Spleen (tissue), 11 donors: ENCODE data around the gene UCHL5. TPM values are rescaled to one million over a fixed set of nuclear protein-coding genes. Genes with fewer than 3 reads are reported as not detected.

Experiments used
- DNase-seq: peaks from one replicate; pipeline ENCODE4 v3.0.0-alpha.2; 2020
- H3K27ac ChIP-seq, 8 donors: fragments of 200-600 bp; sonication (generic) in 7 of 8; 1 replicate in 4 of 8; 2 replicates in 4 of 8; pipeline versions ENCODE4 v1.5.0 to v1.8.0; 2016 to 2021; ENCODE audit warnings: inconsistent platforms in 4 of 8, mild to moderate bottlenecking in 4 of 8, moderate library complexity in 1 of 8
- H3K27me3 ChIP-seq, 7 donors: fragments of 200-600 bp; sonication (generic) in 6 of 7; replicated peaks in 1 of 7; 1 replicate in 4 of 7; 2 replicates in 3 of 7; pipeline versions ENCODE4 v1.5.0 to v1.8.0; 2016 to 2021; ENCODE audit warnings: inconsistent platforms in 3 of 7, mild to moderate bottlenecking in 1 of 7
- H3K36me3 ChIP-seq, 6 donors: fragments of 200-600 bp; sonication (generic) in 5 of 6; 1 replicate in 4 of 6; 2 replicates in 2 of 6; pipeline versions ENCODE4 v1.5.0 to v1.8.0; 2016 to 2021; ENCODE audit warnings: inconsistent platforms in 2 of 6
- H3K4me1 ChIP-seq, 6 donors: fragments of 200-600 bp; sonication (generic) in 5 of 6; 1 replicate in 3 of 6; 2 replicates in 3 of 6; pipeline versions ENCODE4 v1.5.0 to v1.8.0; 2016 to 2021; ENCODE audit warnings: inconsistent platforms in 3 of 6
- H3K4me3 ChIP-seq, 8 donors: fragments of 200-600 bp; sonication (generic) in 7 of 8; 1 replicate in 4 of 8; 2 replicates in 4 of 8; pipeline versions ENCODE4 v1.5.0 to v1.8.0; 2016 to 2021; ENCODE audit warnings: inconsistent platforms in 4 of 8, mild to moderate bottlenecking in 4 of 8, moderate library complexity in 2 of 8
- H3K9me3 ChIP-seq, 8 donors: fragments of 200-600 bp; sonication (generic) in 7 of 8; 1 replicate in 4 of 8; 2 replicates in 4 of 8; pipeline versions ENCODE4 v1.5.0 to v1.8.0; 2016 to 2021; ENCODE audit warnings: inconsistent platforms in 4 of 8
- CTCF ChIP-seq, 11 experiments: fragments of 200-600 bp in 7 of 11; fragments of 450-650 bp in 4 of 11; sonication (generic) in 4 of 11; IDR thresholded peaks in 8 of 11; conservative IDR thresholded peaks in 3 of 11; 1 replicate in 7 of 11; 2 replicates in 4 of 11; pipeline versions ENCODE4 v1.4.0 to v1.8.0; 2016 to 2021; ENCODE audit warnings: antibody characterized with exemption in 11 of 11, inconsistent platforms in 4 of 11, mild to moderate bottlenecking in 1 of 11
- POLR2A ChIP-seq, 3 donors: fragments of 450-650 bp; IDR thresholded peaks; one replicate each; pipeline ENCODE4 v1.5.1; 2017; ENCODE audit warnings: antibody characterized with exemption in 3 of 3, mild to moderate bottlenecking in 1 of 3
- POLR2AphosphoS5 ChIP-seq, 3 donors: sonication (generic); formaldehyde crosslinking; IDR thresholded peaks; one replicate each; pipeline ENCODE4 v1.5.1; 2017; ENCODE audit warnings: antibody characterized with exemption in 3 of 3
- WGBS, 5 donors: extraction: QIAGEN DNeasy Blood & Tissue Kit in 3 of 5; methylation state at CpG; one replicate each; pipeline versions ENCODE4 v1.1.5 to v1.1.7; 2013 to 2018; 5-methylcytosine and 5-hydroxymethylcytosine counted together
- intact Hi-C: fragments of 100-400 bp; cut with DNase I; formaldehyde crosslinking; loops from one replicate; pipeline ENCODE4 v1.15.0; 2023; ENCODE audit warnings: low total_unique reads
- polyA plus RNA-seq, 3 donors: library from polyadenylated mRNA; stranded (reverse); fragments of 200-250 nt; gene quantifications; one replicate each; pipeline ENCODE4 v1.2.1, GENCODE V29; 2013
- total RNA-seq, 7 donors: library from RNA; depleted of rRNA in 3 of 7; stranded (reverse); fragments of >200 nt in 3 of 7; fragmentation: NEBNext Ultra II Directional in 4 of 7; extraction: Animal tissue kit (Norgen Biotek cat#: 25700) in 4 of 7; gene quantifications; one replicate each; pipeline versions ENCODE4 v1.1.0 to v1.2.1, GENCODE V29; 2016 to 2021
- donor health status: healthy with polysubstance abuse.
- donor health status: DM: no; HTN: no; CAD: no; lungs with moderate emphysema.
- donor health status: DM: no; HTN: no; CAD: no.
- donor health status: Bipolar disorder and iron deficiency.
- donor health status: healthy.
- donor health status: DM: no; HTN: no; CAD: no.
- donor health status: DM: yes; HTN: yes; CAD: no.

The UCHL5 gene
- total and polyA plus RNA-seq, 10 donors: 9.9 to 41.7 (median 32.8) TPM

GRCh38 chr1:193086342-193086741 is 27.2 kb upstream of the UCHL5 start:
- TF ChIP-seq CTCF (IDR thresholded peaks at IDR 0.05 in 8 of 11, conservative IDR thresholded peaks at IDR 0.05 in 3 of 11) (no peak), POLR2AphosphoS5 (IDR thresholded peaks at IDR 0.05) (no peak), POLR2A (IDR thresholded peaks at IDR 0.05) (no peak)
- peaks cover 0 to 84% (median 36%) of the 10 kb centered on the region in 6 donors for H3K36me3 ChIP-seq
- WGBS, 5 donors: 93 to 96% (median 94%) methylated on average over 3 of the region's 3 CpGs
- intact Hi-C loops: no loop called here
- no peak overlapping the region for H3K4me3 ChIP-seq
- H3K4me1 ChIP-seq: no peaks in the 10 kb centered on the region
- H3K27ac ChIP-seq: no peak overlapping the region
- no peaks in the 10 kb centered on the region for H3K27me3 ChIP-seq
- no peaks in the 10 kb centered on the region for H3K9me3 ChIP-seq
- DNase-seq: no peak

- Histone ChIP-seq H3K4me3 (no peak overlapping the region), H3K27ac (no peak overlapping the region), H3K4me1 (no peaks in the 10 kb centered on the region), H3K9me3 (no peaks in the 10 kb centered on the region), H3K27me3 (no peaks in the 10 kb centered on the region), H3K36me3 (peaks cover 0 to 84% (median 40%) of the 10 kb centered on the region in 6 donors)
- intact Hi-C loops: no loop called here
- WGBS, 5 donors: 93 to 100% (median 98%) methylated on average over 1 of the region's 1 CpG
- DNase-seq: no peak
- no peak for TF ChIP-seq POLR2A (IDR thresholded peaks at IDR 0.05)
- no peak for TF ChIP-seq CTCF (IDR thresholded peaks at IDR 0.05 in 8 of 11, conservative IDR thresholded peaks at IDR 0.05 in 3 of 11)
- TF ChIP-seq POLR2AphosphoS5 (IDR thresholded peaks at IDR 0.05): no peak
Measured at GRCh38 chr1:193085263-193085662, 26.1 kb upstream of the UCHL5 start.

- peaks cover 0 to 91% (median 47%) of the 10 kb centered on the region in 6 donors for H3K36me3 ChIP-seq
- H3K27me3 ChIP-seq: no peaks in the 10 kb centered on the region
- TF ChIP-seq POLR2A (IDR thresholded peaks at IDR 0.05) (no peak), POLR2AphosphoS5 (IDR thresholded peaks at IDR 0.05) (no peak), CTCF (IDR thresholded peaks at IDR 0.05 in 8 of 11, conservative IDR thresholded peaks at IDR 0.05 in 3 of 11) (no peak)
- no peak overlapping the region for H3K4me3 ChIP-seq
- no peak overlapping the region for H3K27ac ChIP-seq
- H3K9me3 ChIP-seq: no peaks in the 10 kb centered on the region
- intact Hi-C loops: no loop called here
- DNase-seq: no peak
- no peaks in the 10 kb centered on the region for H3K4me1 ChIP-seq
- 80 to 89% (median 85%) methylated on average over 6 of the region's 6 CpGs for WGBS, 5 donors
Measured at GRCh38 chr1:193083365-193084088, 24.4 kb upstream of the UCHL5 start.

GRCh38 chr1:193079187-193079586 is 20.0 kb upstream of the UCHL5 start:
- Histone ChIP-seq H3K27ac (no peak overlapping the region), H3K27me3 (no peaks in the 10 kb centered on the region), H3K36me3 (peaks cover 0 to 80% (median 61%) of the 10 kb centered on the region in 6 donors), H3K4me1 (no peaks in the 10 kb centered on the region), H3K4me3 (no peak overlapping the region), H3K9me3 (no peaks in the 10 kb centered on the region)
- intact Hi-C loops: no loop called here
- TF ChIP-seq POLR2A (IDR thresholded peaks at IDR 0.05) (no peak), CTCF (IDR thresholded peaks at IDR 0.05 in 8 of 11, conservative IDR thresholded peaks at IDR 0.05 in 3 of 11) (no peak), POLR2AphosphoS5 (IDR thresholded peaks at IDR 0.05) (no peak)
- 93 to 98% (median 97%) methylated on average over 3 of the region's 3 CpGs for WGBS, 5 donors
- no peak for DNase-seq
